ENCODE data around the gene PRMT1.

- TF ChIP-seq CTCF (conservative IDR thresholded peaks at IDR 0.05 in 1 of 2, IDR thresholded peaks at IDR 0.05 in 1 of 2; ENCODE audit: low read depth in 1 of 2, low read length in 2 of 2) (no peak), EZH2 (IDR thresholded peaks at IDR 0.05; ENCODE audit: low read length, missing control alignments) (no peak)
Measured at GRCh38 chr19:49660338-49660961, 16.6 kb upstream of the PRMT1 start.

All from fibroblast of lung (primary cell).